HG02938 (cell line): ENCODE measurements around the gene MYCL.

Source experiments
- ATAC-seq: cut with Tn5 transposase; IDR thresholded peaks from one replicate; pipeline ENCODE4 v1.9.1; 2021; ENCODE audit warnings: mild to moderate bottlenecking, moderate library complexity; ENCODE audit not compliant: unreplicated experiment

Gene MYCL

DNA sequence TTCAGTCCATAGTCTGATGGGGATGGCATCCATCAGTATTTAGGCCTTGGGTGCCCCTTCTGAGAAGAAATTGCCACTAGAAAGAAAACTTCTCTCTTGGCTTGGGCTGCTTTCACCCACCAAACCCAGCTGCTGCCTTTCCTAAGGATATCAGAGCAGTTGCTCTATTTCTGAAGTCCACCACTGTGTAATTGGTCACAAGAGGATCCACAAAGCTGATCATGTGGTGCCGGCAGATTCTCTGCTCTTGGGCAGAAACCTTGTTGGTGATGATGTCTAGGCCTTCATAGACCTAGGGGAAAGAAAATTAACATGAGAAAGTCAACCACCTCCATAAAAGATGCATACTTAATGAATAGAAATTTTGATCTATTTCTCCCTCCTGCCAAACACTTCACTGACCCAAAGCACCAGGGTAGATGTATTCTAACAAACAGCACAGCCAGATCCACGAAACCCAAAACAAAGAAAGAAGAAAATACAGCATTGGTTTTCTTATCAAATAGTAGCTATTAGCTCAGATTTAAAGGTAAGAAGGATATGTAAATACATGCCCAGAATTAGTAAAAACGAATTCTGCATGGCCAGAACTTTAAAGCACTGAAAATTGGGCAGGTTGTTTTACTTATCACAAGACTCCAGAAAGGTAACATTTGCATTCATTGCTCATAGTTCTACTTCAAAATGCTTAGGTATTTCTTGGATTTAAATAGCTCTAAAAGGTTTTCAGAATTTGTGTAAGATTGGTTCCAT, 44.4 kb downstream of the MYCL start:
- no peak for ATAC-seq

DNA sequence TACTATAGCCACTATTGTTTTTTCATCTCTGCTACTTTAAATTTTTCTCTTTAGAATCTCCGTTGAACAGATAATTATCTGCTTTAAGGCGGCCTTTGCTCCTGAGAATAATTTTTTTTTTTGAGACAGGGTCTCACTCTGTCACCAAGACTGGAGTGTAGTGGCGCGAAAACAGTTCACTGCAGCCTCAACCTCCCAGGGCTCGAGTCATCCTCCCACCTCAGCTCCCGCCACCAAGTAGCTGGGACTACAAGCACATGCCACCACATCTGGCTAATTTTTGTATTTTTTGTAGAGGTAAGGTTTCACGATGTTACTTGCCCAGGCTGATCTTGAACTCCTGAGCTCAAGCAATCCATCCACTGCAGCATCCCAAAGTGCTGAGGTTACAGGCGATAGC, 47.0 kb downstream of the MYCL start:
- ATAC-seq: no peak

- no peak for ATAC-seq
Measured at GRCh38 chr1:39854314-39854713, 47.4 kb downstream of the MYCL start.

DNA sequence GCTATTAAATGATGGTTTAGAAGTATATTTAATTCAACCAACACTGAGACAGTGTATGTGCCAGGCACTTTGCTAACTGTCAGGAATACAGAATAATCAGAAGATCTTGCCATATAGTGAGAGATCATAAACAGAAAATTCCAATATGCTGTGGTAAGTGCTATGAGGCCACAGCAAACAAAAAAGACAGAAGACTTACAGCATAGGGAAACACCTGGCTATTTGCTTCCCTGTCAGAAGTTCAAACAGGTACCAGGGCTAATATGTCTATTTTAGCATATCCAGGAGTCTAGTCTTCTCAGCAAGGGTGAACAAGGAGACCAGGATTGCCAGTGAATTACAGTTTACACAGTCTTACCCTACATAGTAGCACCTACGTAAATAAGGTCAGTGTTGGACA, 48.8 kb downstream of the MYCL start:
- ATAC-seq: no peak

DNA sequence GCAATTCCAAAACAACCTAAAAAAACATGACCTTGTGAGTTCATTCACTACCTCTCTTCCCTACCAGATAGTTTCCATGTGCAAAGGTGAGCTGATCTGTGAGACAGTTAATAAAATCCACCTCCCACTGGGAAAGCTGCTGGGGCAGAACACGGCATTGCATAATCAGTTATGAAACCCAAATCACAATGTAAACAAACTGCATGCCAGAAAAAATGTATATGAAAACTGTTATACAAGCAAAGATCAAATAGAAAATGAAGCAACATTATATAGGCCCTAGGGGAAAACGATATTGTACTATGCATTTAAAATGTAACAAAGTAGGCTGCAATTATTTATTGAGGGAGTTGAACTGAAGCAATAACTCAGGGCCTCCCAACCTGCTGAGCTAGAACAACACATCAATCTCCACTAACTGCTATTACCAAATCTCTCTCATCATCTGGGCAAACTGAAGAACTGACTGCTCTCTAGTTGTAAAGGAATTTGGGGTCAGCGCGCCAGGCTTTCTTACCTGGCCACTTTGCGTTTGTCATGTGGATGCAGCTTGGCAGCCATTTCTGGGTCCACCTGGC, 49.4 kb downstream of the MYCL start:
- no peak for ATAC-seq

DNA sequence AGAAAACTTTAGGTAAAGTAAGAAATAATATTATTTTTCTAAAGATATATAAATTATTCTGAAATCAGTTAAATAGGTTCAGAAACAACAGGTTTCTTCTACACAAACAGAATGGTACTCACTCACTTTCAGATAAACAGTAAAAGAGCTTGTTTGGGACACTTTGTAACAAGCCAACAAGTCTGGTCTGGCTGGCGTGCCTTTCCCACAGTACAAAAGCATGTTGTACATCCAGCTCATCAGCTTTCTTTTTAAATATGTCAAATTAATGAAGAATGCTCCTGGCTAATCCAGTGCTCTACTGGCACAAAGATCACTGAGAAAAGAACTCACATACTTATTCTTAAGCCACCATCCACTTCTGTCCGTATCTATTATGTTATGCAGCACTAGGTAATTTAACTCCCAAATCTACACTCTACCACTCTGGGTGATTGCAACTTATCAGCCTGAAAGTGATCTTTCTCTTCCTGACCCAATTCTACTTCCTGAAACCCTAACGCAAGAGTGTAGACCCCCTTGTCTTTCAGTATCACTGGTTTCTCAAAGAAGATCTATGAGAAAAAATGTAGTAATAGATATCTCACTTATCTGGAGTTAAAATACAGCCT, 51.0 kb downstream of the MYCL start:
- no peak for ATAC-seq

DNA sequence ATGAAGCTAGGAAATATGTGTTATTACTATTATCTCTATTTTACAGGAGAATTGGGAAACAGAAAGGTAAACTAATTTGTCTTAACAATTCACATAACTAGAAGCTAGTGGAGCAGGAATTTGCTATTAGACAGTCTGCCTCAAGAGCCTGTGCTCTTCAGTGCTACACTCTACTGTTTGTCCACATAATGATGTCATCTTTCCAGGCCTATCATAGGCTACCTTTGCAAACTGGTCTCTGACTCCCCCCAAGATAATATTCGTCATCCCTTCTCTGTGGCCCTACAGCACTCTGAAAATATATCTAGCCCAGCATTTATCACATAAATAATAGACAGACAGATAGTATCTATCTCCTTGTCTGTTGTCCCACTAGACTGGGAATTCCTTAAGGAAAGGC, 52.5 kb downstream of the MYCL start:
- ATAC-seq: no peak

DNA sequence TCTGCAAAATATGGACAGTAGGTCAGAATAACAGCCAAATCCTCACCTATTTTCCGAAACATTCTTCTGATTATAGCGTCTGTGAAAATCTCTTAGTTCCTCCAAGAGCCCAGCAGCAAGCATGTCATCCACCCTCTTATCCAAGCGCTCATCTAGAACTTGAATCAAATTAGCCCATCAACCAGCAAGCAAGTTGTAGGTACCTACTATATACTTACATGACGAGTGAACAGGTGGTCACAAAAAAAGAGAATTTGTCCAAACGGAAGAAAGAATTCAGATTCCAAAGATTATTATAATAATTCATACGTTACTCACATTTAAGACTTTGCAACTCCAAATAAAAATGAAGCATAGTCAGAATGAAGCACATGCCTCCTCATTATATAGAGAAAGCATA, 53.8 kb downstream of the MYCL start:
- ATAC-seq: no peak

GRCh38 chr1:39846796-39847195, 54.9 kb downstream of the MYCL start:
- no peak for ATAC-seq

DNA sequence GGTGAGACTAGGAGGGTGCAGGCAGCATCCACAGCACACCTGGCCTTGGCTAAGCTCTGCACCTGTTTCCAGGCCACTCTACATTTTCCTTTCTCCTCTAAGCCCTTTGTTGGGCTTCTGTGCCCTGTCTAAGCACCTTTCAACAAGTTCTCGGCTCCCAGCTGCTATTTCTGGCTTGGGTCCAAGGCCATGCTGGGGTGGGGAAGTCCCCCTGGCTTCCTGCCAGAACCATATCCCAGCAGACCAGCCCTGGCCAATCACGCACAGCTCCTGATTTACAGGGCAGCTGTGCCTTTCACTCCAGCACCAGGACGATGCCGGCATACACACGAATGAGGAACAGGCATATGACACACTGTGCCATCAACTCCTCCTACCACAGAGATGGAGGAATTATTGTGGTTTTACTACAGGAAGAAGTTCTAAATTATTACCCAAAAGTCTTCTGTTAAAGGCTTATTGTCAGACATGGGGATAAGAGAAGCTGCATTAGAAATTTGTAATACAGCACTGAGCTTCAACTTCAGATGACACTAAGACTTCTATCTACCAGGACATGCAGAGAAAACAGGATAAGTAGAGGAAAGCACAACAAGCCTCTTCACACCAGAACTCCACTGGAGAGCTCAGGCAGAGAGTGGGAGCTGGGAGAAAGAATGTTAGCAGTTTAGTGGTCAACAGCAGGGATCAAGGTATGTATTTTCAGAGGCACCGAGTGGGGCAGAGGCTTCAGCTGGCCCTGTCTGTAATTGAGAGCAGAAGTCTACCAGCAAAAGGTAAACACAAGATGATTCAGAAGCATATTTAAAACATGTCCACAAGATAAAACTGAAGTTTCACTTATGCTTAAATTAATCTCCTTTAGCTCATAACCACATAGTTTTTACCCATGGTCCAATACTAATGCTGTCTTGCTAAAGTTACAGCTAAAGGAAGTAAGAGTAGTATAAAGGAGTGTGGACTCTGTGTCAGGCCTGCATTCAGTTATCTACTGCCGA, 55.8 kb downstream of the MYCL start:
- ATAC-seq: peak; percentile 62
